SK-N-SH (cell line): Measurements from ENCODE around the gene LRRFIP2.
"Not testable (repeated sequence)": the region's sequence is repeated elsewhere in the genome, so short reads cannot be mapped to it uniquely, and the experiment has no call there.

Experiments used
- CHD2 ChIP-seq: fragments of 150-350 bp; IDR thresholded peaks from 2 replicates; pipeline ENCODE4 v1.6.1; 2018; ENCODE audit warnings: low read length; ENCODE audit not compliant: partially characterized antibody
- EZH2phosphoT487 ChIP-seq: fragments of 200-600 bp; sonication (generic); IDR thresholded peaks from 2 replicates; pipeline ENCODE4 v1.6.1; 2017; ENCODE audit warnings: low read depth, mixed run types, mild to moderate bottlenecking, antibody characterized with exemption, moderate library complexity, borderline replicate concordance
- GABPA ChIP-seq: IDR thresholded peaks from 2 replicates; pipeline ENCODE4 v1.4.0; 2012; ENCODE audit warnings: low read depth, mild to moderate bottlenecking
- RFX5 ChIP-seq: IDR thresholded peaks from 2 replicates; pipeline ENCODE4 v1.6.1; 2012; ENCODE audit warnings: mild to moderate bottlenecking, improper control_type of control experiment, low read length
- SIN3A ChIP-seq: IDR thresholded peaks from 2 replicates; pipeline ENCODE4 v1.6.1; 2012; ENCODE audit warnings: low read depth, mild to moderate bottlenecking, low read length, moderate library complexity, borderline replicate concordance
- TAF1 ChIP-seq: IDR thresholded peaks from 2 replicates; pipeline ENCODE4 v1.6.1; 2012; ENCODE audit warnings: low read depth, mild to moderate bottlenecking, low read length, moderate library complexity, borderline replicate concordance
- YY1 ChIP-seq: IDR thresholded peaks from 2 replicates; pipeline ENCODE4 v1.4.0; 2012; ENCODE audit warnings: low read depth, mild to moderate bottlenecking
- TF ChIP-seq, protein P1 (sequence below): fragments of 200-600 bp; sonication (generic); IDR thresholded peaks from 2 replicates; pipeline ENCODE4 v1.6.1; 2017; ENCODE audit warnings: antibody characterized with exemption, mild to moderate bottlenecking, moderate library complexity
- TF ChIP-seq, protein P2 (sequence below): IDR thresholded peaks from 2 replicates; pipeline ENCODE4 v1.4.0; 2012; ENCODE audit warnings: low read depth
- TF ChIP-seq, protein P3 (sequence below): fragments of 150-350 bp; IDR thresholded peaks from 2 replicates; pipeline ENCODE4 v1.6.1; 2016; ENCODE audit warnings: mild to moderate bottlenecking, low read depth, low read length

DNA sequence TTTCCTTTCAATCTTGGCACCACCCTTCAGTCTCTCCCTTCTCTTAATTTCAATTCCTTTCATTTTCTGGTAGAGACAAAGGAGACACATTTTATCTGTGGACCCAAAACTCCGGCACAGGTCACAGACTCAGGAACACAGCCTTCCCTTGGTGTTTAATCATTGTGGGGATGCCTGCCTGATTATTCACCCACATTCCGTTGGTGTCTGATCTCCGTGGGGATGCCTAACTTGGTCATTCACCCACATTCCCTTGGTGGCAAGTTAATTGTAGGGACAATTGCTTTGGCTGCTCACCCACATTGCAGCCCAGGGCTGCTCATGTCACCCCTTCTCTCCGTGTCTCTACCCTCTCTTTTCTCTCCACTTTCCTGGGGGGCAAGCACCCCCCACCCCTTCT is 31.7 kb upstream of the LRRFIP2 start:
- TF ChIP-seq, protein P1, sequence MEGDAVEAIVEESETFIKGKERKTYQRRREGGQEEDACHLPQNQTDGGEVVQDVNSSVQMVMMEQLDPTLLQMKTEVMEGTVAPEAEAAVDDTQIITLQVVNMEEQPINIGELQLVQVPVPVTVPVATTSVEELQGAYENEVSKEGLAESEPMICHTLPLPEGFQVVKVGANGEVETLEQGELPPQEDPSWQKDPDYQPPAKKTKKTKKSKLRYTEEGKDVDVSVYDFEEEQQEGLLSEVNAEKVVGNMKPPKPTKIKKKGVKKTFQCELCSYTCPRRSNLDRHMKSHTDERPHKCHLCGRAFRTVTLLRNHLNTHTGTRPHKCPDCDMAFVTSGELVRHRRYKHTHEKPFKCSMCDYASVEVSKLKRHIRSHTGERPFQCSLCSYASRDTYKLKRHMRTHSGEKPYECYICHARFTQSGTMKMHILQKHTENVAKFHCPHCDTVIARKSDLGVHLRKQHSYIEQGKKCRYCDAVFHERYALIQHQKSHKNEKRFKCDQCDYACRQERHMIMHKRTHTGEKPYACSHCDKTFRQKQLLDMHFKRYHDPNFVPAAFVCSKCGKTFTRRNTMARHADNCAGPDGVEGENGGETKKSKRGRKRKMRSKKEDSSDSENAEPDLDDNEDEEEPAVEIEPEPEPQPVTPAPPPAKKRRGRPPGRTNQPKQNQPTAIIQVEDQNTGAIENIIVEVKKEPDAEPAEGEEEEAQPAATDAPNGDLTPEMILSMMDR, result not testable (repeated sequence)
- not testable (repeated sequence) for TF ChIP-seq EZH2phosphoT487, SIN3A, TAF1, CHD2, GABPA, RFX5, YY1
- TF ChIP-seq, protein P2, sequence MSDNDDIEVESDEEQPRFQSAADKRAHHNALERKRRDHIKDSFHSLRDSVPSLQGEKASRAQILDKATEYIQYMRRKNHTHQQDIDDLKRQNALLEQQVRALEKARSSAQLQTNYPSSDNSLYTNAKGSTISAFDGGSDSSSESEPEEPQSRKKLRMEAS, result not testable (repeated sequence)
- TF ChIP-seq, protein P3, sequence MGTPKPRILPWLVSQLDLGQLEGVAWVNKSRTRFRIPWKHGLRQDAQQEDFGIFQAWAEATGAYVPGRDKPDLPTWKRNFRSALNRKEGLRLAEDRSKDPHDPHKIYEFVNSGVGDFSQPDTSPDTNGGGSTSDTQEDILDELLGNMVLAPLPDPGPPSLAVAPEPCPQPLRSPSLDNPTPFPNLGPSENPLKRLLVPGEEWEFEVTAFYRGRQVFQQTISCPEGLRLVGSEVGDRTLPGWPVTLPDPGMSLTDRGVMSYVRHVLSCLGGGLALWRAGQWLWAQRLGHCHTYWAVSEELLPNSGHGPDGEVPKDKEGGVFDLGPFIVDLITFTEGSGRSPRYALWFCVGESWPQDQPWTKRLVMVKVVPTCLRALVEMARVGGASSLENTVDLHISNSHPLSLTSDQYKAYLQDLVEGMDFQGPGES, result not testable (repeated sequence)
